ENCODE results near the gene LRRC27.

LRRC27 gene

DNA sequence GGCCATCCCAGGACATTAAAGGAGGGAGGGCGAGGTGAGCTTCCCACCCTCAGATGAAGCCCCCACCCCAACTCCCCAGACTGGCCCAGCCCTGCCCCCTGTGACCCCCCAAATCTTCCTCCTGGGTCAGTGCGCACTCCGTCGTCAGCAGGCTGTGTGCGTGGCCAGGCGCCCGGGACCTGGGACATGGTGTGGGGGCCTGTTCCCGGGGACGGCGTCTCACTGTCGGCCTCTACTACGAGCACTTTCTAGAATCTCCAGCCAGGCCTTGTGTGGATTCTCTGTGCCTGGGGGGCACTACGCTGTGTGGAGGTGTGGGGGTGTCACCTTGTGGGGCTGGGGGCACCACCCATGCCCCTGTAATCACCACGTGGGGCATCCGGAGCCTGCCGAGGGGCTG lies 74.8 kb downstream of the LRRC27 start:
- no peak for TF ChIP-seq CTCF (IDR thresholded peaks at IDR 0.05)

DNA sequence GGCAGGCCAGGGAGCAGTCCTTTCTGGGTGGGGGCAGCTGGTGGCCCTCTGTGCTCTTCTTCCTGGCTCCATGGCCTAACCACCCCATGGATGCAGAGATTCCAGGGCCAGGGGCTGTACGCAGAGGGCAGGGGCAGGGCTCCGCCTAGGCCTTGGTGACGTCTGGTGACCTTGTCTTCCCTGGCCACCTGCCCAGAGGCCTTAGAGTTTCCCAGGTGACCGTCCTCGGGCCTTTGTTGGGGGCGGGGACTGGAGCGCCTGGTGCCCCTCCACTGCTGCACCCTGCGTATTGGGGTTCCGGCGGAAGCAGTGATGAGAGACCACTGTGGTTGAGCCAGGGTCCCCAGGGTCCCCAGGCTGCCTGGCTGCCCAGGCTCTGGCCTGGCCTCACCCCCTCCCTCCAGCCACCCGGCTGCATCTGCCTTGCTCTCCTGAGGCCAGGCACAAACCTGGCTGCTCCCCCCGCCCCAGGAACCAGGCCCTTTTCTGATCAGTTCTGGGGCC lies 75.3 kb downstream of the LRRC27 start:
- no peak for TF ChIP-seq CTCF (IDR thresholded peaks at IDR 0.05)

GRCh38 chr10:132407846-132408278 lies 75.9 kb downstream of the LRRC27 start:
- no peak for TF ChIP-seq CTCF (IDR thresholded peaks at IDR 0.05)

DNA sequence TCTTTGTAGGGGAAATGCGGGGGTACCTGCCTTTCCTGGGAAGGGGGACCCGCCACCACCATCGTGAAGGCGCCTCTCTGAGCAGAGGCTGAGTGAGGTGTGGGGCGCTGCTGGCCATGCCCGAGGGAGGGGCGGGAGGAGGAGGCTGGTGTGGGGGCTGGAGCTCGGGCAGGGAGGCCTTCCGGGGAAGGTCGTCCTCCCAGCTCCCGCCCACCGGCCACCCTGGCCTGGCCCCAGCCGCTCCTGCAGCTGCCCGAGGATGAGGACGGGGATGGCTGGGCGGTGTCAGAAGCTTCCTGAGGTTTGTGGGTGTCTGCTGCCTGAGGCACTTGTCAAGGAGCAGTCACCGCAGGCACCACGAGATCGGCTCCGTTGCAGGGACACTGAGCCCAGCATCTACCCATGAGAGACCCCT lies 76.4 kb downstream of the LRRC27 start:
- no peak for TF ChIP-seq CTCF (IDR thresholded peaks at IDR 0.05)

DNA sequence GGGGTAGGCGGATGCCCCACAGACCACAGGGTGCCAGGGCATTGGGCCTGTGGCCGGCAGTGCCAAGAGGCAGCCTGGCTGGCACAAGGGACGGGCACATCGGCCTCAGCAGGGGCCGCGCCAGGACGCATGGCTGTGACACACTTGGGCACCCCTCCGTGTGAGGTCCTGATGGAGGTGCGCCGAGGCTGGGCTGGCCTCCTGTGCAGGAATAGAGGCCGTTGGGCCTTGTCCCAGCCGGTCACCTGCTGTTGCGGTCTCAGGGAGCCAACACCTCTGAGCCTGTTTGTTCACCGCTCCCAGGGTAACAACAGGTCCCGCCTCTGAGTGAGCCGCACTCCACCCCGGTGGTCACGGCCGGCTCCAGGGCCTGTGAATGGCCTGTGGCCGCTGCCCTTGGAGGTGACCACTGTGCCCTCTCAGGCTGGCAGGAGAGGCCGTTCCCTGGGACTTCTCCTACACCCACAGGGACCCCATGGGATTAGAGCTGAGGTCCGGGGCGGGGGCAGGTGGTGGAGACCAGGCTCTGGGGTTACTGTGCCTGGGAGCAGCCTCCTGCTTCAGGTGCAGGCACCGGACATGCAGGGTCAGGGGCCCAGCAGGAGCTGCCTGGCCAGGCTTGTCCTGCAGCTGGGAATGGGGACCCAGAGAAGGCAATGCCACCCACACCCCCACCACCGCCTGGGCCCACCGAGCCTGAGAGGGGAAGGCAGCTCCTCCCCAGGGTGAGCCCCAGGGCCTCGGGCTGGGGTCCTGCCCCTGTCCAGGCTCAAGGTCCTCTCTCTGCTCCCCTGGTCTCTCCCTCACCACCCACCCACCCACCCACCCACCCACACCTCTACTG lies 77.1 kb downstream of the LRRC27 start:
- TF ChIP-seq CTCF (IDR thresholded peaks at IDR 0.05), result no peak

DNA sequence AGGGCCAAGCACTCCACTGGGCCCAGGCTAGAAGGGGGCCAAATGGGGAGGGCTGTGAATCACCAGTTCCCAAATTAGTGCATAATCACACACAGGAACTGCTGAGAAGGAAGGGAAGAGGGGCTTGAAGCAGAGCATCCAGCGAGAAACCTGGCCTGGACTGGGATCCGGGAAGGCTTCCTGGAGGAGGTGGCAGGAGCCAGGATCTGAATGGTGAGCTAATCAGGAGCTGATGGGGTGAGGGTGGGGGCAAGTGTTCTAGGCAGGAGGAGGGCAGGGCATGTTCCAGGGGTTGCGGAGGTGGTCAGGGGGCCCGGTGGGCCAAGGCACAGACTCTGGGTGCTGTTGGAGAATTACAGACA lies 77.7 kb downstream of the LRRC27 start:
- TF ChIP-seq CTCF (IDR thresholded peaks at IDR 0.05), result no peak

DNA sequence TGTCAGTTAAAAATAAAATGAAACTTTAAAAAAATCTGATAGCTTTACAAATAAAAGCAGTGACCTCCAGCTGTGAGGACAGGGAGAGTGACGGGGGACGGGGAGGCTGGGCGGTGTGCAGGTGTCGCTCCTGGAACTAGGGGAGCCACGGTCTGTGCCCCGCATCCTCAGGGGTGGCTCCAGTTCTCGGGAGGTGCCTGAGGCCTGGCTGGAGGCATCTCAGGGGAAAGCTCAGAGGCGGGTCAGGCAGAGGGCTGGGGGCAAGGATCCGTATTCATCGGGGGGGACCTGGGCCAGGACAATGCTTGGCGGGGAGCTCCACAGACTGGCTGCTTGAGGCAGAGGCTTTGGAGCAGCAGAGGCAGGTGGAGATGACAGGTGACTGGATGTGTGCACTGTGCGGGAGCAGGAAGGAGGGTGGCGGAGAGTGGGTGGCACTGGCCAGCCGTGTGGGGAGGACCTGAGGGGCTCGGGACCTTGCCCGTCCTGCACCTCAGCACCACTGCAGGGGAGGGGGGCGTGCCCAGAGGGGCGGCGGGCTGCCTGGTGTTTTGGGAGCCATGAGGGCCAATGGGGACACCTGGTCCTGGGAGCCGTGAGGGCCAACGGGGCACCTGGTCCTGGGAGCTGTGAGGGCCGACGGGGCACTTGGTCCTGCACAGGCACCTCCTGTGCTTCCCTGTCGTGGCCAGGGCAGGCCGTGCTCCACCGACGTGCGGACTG lies 78.2 kb downstream of the LRRC27 start:
- no peak for TF ChIP-seq CTCF (IDR thresholded peaks at IDR 0.05)
